Right atrium auricular region (tissue), 2 donors: ENCODE data around the gene PCDH20. TPM values are rescaled to one million over a fixed set of nuclear protein-coding genes. Genes with fewer than 3 reads are reported as not detected.

Experiments
- DNase-seq: peaks from one replicate; pipeline ENCODE4 v3.0.0-alpha.2; 2019; ENCODE audit warnings: low spot score
- H3K27ac ChIP-seq, 2 donors: fragments of 200-600 bp; sonication (generic); 1 replicate in 1 of 2; 2 replicates in 1 of 2; pipeline ENCODE4 v1.5.1; 2016 to 2019
- H3K27me3 ChIP-seq, 2 donors: fragments of 200-600 bp; sonication (generic); one replicate each; pipeline versions ENCODE4 v1.5.1 to v1.6.0; 2017 to 2019
- H3K36me3 ChIP-seq: fragments of 200-600 bp; sonication (generic); one replicate; pipeline ENCODE4 v1.5.1; 2016
- H3K4me1 ChIP-seq, 2 donors: fragments of 200-600 bp; sonication (generic); one replicate each; pipeline versions ENCODE4 v1.5.1 to v1.6.0; 2017 to 2019
- H3K4me3 ChIP-seq, 2 donors: fragments of 200-600 bp; sonication (generic); 1 replicate in 1 of 2; 2 replicates in 1 of 2; pipeline ENCODE4 v1.5.1; 2017 to 2019; ENCODE audit warnings: mild to moderate bottlenecking in 1 of 2, moderate library complexity in 1 of 2
- H3K9me3 ChIP-seq, 2 donors: fragments of 200-600 bp; sonication (generic); one replicate each; pipeline ENCODE4 v1.5.1; 2019
- total RNA-seq, 2 donors: library from RNA; depleted of rRNA; stranded (reverse); fragments of >200 nt; gene quantifications; one replicate each; pipeline ENCODE4 v1.1.0, GENCODE V29; 2016
- TF ChIP-seq, protein P1 (sequence below), 2 donors: fragments of 200-600 bp; sonication (generic); IDR thresholded peaks; one replicate each; pipeline ENCODE4 v1.5.1; 2019; ENCODE audit warnings: antibody characterized with exemption in 2 of 2

Gene PCDH20
- total RNA-seq, 2 donors from 2014 or later = 6.4 to 50.7 TPM

- Histone ChIP-seq H3K9me3 (no peaks in the 10 kb centered on the region), H3K4me3 (no peak overlapping the region), H3K27me3 (no peaks in the 10 kb centered on the region), H3K36me3 (no peaks in the 10 kb centered on the region), H3K4me1 (peaks cover 0 to 10% of the 10 kb centered on the region in 2 donors), H3K27ac (no peak overlapping the region)
- no peak for DNase-seq
- TF ChIP-seq, protein P1, sequence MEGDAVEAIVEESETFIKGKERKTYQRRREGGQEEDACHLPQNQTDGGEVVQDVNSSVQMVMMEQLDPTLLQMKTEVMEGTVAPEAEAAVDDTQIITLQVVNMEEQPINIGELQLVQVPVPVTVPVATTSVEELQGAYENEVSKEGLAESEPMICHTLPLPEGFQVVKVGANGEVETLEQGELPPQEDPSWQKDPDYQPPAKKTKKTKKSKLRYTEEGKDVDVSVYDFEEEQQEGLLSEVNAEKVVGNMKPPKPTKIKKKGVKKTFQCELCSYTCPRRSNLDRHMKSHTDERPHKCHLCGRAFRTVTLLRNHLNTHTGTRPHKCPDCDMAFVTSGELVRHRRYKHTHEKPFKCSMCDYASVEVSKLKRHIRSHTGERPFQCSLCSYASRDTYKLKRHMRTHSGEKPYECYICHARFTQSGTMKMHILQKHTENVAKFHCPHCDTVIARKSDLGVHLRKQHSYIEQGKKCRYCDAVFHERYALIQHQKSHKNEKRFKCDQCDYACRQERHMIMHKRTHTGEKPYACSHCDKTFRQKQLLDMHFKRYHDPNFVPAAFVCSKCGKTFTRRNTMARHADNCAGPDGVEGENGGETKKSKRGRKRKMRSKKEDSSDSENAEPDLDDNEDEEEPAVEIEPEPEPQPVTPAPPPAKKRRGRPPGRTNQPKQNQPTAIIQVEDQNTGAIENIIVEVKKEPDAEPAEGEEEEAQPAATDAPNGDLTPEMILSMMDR (IDR thresholded peaks at IDR 0.05) = no peak
Measured at GRCh38 chr13:61417086-61417570, 1.5 kb upstream of the PCDH20 start.

GRCh38 chr13:61415058-61415721 lies 459 bp downstream of the PCDH20 start:
- H3K4me3 ChIP-seq = peak overlapping the region; percentile 46 to 49
- H3K27ac ChIP-seq = peak overlapping the region in 1 of 2 donors; percentile 69
- H3K27me3 ChIP-seq = no peaks in the 10 kb centered on the region
- DNase-seq = no peak
- TF ChIP-seq, protein P1 (IDR thresholded peaks at IDR 0.05) = no peak
- no peaks in the 10 kb centered on the region for H3K9me3 ChIP-seq
- peaks cover 3% of the 10 kb centered on the region for H3K36me3 ChIP-seq
- H3K4me1 ChIP-seq = peaks cover 0 to 10% of the 10 kb centered on the region in 2 donors

DNA sequence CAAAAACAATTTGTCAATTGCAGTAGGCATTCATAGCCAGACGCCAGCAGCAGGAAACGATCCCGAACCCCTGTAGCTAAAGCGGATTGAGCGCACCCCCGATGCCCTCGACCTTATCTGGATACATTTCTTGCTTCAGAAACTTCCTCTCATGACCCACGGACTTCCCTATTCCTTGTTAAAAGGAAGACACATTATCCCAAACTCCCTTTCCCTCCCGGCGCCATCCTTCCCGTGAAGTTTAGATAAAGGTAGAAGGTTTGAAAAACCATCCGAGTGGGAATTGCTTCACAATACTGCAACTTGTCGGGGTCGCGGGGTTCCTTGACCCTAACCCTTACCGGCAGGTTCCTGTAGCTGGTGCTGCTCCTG lies 977 bp downstream of the PCDH20 start:
- TF ChIP-seq, protein P1 (IDR thresholded peaks at IDR 0.05) = no peak
- Histone ChIP-seq H3K27ac (peak overlapping the region in 1 of 2 donors; percentile 69), H3K27me3 (no peaks in the 10 kb centered on the region), H3K9me3 (no peaks in the 10 kb centered on the region), H3K36me3 (peaks cover 3% of the 10 kb centered on the region), H3K4me1 (peaks cover 0 to 10% of the 10 kb centered on the region in 2 donors), H3K4me3 (peak overlapping the region; percentile 46 to 49)
- no peak for DNase-seq

- DNase-seq = no peak
- TF ChIP-seq, protein P1 (IDR thresholded peaks at IDR 0.05) = no peak
- H3K4me1 ChIP-seq = peaks cover 0 to 10% of the 10 kb centered on the region in 2 donors
- peak overlapping the region in 1 of 2 donors; percentile 69 for H3K27ac ChIP-seq
- peaks cover 3% of the 10 kb centered on the region for H3K36me3 ChIP-seq
- no peaks in the 10 kb centered on the region for H3K9me3 ChIP-seq
- no peaks in the 10 kb centered on the region for H3K27me3 ChIP-seq
- peak overlapping the region; percentile 46 to 49 for H3K4me3 ChIP-seq
Measured at GRCh38 chr13:61413572-61414535, 1.8 kb downstream of the PCDH20 start.

- Histone ChIP-seq H3K36me3 (peaks cover 3% of the 10 kb centered on the region), H3K27me3 (no peaks in the 10 kb centered on the region), H3K9me3 (no peaks in the 10 kb centered on the region), H3K4me3 (peak overlapping the region in 1 of 2 donors; percentile 5), H3K27ac (no peak overlapping the region), H3K4me1 (peaks cover 0 to 10% of the 10 kb centered on the region in 2 donors)
- no peak for DNase-seq
- TF ChIP-seq, protein P1 (IDR thresholded peaks at IDR 0.05) = peak; percentile 47 to 64
Measured at GRCh38 chr13:61410669-61411297, 4.9 kb downstream of the PCDH20 start.
